Measurements from ENCODE around the gene PTGFRN. TPM values are rescaled to one million over a fixed set of nuclear protein-coding genes. Genes with fewer than 3 reads are reported as not detected.

PTGFRN gene
- total RNA-seq, 1 experiment from 2014 or later, result 38.7 TPM

- Mint-ChIP-seq H3K27ac (no peak overlapping the region), H3K36me3 (no peaks in the 10 kb centered on the region), H3K9me3 (peaks cover 1% of the 10 kb centered on the region), H3K4me1 (peaks cover 38% of the 10 kb centered on the region), H3K27me3 (ENCODE audit: low read depth) (no peaks in the 10 kb centered on the region), H3K4me3 (no peak overlapping the region)
- ATAC-seq, result no peak
- TF ChIP-seq FOXP1 (CRISPR knock-in tag; IDR thresholded peaks at IDR 0.05; ENCODE audit: borderline replicate concordance), result no peak
- ChIA-PET POLR2A (no interaction called here), CTCF (interaction anchor here (1.1 kb wide), 1 partner anchor 155 kb away, joined by 3 read pairs; the partner anchor contains the start of gene TTF2)
- no peak for DNase-seq (ENCODE audit: low spot score)
These were observed 4.9 kb upstream of the PTGFRN start for GRCh38 chr1:116904791-116905320.

DNA sequence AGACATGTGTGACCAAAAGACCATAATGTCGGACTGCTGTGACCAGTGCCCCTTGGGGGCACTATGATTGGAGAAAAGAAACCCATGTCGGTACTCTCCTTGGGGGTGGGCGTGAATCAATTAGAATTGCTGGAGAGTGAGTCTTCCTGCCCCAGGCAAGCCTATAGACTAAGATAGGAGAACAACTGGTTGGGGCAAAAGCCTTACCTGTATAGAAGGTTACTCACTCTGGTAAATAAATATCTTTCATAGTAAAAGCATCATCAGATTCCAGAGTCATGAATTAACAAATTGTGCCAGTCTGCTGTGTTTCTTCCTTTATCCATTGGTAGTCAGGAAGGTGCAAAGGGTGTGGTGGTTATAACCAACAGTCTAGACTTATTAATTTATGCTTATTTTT lies 2.9 kb upstream of the PTGFRN start:
- POLR2A ChIA-PET, result no interaction called here
- no peak for DNase-seq (ENCODE audit: low spot score)
- H3K36me3 Mint-ChIP-seq, result no peaks in the 10 kb centered on the region

DNA sequence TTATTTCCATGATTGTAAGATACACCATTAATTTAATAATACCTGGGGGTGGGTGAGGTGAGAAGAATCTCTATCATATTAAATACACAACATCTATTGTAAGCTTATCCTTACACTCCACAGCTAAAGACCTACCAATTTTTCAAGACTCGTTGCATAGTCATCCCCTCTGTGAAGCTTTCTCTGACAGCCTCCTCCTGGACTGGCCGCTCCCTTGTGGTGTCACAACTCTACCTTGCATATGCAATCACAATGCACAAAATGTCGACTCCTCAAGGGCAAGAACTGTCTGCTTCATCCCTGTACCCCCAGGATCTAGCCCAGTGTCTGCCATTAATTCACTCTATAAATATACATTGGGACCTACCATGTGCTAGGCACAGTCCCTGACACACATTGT lies 2.4 kb upstream of the PTGFRN start:
- ATAC-seq (no peak), DNase-seq (ENCODE audit: low spot score) (no peak)
- CTCF ChIA-PET, result no interaction called here
- H3K27ac Mint-ChIP-seq, result no peak overlapping the region
- POLR2A ChIA-PET, result no interaction called here
- peaks cover 30% of the 10 kb centered on the region for H3K4me1 Mint-ChIP-seq
- no peak overlapping the region for H3K4me3 Mint-ChIP-seq
- H3K9me3 Mint-ChIP-seq, result no peaks in the 10 kb centered on the region
- H3K36me3 Mint-ChIP-seq, result no peaks in the 10 kb centered on the region
- H3K27me3 Mint-ChIP-seq (ENCODE audit: low read depth), result no peaks in the 10 kb centered on the region
- no peak for TF ChIP-seq HMGA2 (CRISPR knock-in tag; IDR thresholded peaks at IDR 0.05)
- no peak for TF ChIP-seq IRF2 (CRISPR knock-in tag; IDR thresholded peaks at IDR 0.05; ENCODE audit: borderline replicate concordance, low read depth)
- TF ChIP-seq ZBTB21 (CRISPR knock-in tag; IDR thresholded peaks at IDR 0.05; ENCODE audit: borderline replicate concordance), result no peak
- TF ChIP-seq JAZF1 (CRISPR knock-in tag; IDR thresholded peaks at IDR 0.05), result no peak
- TF ChIP-seq, protein P1, sequence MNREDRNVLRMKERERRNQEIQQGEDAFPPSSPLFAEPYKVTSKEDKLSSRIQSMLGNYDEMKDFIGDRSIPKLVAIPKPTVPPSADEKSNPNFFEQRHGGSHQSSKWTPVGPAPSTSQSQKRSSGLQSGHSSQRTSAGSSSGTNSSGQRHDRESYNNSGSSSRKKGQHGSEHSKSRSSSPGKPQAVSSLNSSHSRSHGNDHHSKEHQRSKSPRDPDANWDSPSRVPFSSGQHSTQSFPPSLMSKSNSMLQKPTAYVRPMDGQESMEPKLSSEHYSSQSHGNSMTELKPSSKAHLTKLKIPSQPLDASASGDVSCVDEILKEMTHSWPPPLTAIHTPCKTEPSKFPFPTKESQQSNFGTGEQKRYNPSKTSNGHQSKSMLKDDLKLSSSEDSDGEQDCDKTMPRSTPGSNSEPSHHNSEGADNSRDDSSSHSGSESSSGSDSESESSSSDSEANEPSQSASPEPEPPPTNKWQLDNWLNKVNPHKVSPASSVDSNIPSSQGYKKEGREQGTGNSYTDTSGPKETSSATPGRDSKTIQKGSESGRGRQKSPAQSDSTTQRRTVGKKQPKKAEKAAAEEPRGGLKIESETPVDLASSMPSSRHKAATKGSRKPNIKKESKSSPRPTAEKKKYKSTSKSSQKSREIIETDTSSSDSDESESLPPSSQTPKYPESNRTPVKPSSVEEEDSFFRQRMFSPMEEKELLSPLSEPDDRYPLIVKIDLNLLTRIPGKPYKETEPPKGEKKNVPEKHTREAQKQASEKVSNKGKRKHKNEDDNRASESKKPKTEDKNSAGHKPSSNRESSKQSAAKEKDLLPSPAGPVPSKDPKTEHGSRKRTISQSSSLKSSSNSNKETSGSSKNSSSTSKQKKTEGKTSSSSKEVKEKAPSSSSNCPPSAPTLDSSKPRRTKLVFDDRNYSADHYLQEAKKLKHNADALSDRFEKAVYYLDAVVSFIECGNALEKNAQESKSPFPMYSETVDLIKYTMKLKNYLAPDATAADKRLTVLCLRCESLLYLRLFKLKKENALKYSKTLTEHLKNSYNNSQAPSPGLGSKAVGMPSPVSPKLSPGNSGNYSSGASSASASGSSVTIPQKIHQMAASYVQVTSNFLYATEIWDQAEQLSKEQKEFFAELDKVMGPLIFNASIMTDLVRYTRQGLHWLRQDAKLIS (CRISPR knock-in tag; IDR thresholded peaks at IDR 0.05; ENCODE audit: borderline replicate concordance), result no peak
- TF ChIP-seq SMAD3 (CRISPR knock-in tag; IDR thresholded peaks at IDR 0.05; ENCODE audit: borderline replicate concordance), result no peak
- TF ChIP-seq, protein P2, sequence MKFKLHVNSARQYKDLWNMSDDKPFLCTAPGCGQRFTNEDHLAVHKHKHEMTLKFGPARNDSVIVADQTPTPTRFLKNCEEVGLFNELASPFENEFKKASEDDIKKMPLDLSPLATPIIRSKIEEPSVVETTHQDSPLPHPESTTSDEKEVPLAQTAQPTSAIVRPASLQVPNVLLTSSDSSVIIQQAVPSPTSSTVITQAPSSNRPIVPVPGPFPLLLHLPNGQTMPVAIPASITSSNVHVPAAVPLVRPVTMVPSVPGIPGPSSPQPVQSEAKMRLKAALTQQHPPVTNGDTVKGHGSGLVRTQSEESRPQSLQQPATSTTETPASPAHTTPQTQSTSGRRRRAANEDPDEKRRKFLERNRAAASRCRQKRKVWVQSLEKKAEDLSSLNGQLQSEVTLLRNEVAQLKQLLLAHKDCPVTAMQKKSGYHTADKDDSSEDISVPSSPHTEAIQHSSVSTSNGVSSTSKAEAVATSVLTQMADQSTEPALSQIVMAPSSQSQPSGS (CRISPR knock-in tag; IDR thresholded peaks at IDR 0.05; ENCODE audit: borderline replicate concordance, low read depth), result no peak

More for the DNA sequence above, 2.9 kb upstream of the PTGFRN start:
- TF ChIP-seq, protein P3, sequence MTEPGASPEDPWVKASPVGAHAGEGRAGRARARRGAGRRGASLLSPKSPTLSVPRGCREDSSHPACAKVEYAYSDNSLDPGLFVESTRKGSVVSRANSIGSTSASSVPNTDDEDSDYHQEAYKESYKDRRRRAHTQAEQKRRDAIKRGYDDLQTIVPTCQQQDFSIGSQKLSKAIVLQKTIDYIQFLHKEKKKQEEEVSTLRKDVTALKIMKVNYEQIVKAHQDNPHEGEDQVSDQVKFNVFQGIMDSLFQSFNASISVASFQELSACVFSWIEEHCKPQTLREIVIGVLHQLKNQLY (CRISPR knock-in tag; IDR thresholded peaks at IDR 0.05), result no peak
- TF ChIP-seq SP1 (CRISPR knock-in tag; conservative IDR thresholded peaks at IDR 0.05), result no peak
- TF ChIP-seq ZNF423 (CRISPR knock-in tag; IDR thresholded peaks at IDR 0.05), result no peak
- no peak for TF ChIP-seq ZNF138 (CRISPR knock-in tag; conservative IDR thresholded peaks at IDR 0.05)
- TF ChIP-seq, protein P4, sequence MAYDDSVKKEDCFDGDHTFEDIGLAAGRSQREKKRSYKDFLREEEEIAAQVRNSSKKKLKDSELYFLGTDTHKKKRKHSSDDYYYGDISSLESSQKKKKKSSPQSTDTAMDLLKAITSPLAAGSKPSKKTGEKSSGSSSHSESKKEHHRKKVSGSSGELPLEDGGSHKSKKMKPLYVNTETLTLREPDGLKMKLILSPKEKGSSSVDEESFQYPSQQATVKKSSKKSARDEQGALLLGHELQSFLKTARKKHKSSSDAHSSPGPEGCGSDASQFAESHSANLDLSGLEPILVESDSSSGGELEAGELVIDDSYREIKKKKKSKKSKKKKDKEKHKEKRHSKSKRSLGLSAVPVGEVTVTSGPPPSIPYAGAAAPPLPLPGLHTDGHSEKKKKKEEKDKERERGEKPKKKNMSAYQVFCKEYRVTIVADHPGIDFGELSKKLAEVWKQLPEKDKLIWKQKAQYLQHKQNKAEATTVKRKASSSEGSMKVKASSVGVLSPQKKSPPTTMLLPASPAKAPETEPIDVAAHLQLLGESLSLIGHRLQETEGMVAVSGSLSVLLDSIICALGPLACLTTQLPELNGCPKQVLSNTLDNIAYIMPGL (CRISPR knock-in tag; IDR thresholded peaks at IDR 0.05), result no peak
- TF ChIP-seq MXD4 (CRISPR knock-in tag; IDR thresholded peaks at IDR 0.05; ENCODE audit: borderline replicate concordance), result no peak
- TF ChIP-seq, protein P2 (CRISPR knock-in tag; IDR thresholded peaks at IDR 0.05; ENCODE audit: borderline replicate concordance, low read depth), result no peak
- TF ChIP-seq ERG (CRISPR knock-in tag; IDR thresholded peaks at IDR 0.05), result no peak
- TF ChIP-seq ZNF219 (CRISPR knock-in tag; IDR thresholded peaks at IDR 0.05; ENCODE audit: borderline replicate concordance), result no peak
- no peak for TF ChIP-seq ZNF263 (CRISPR knock-in tag; IDR thresholded peaks at IDR 0.05; ENCODE audit: low read depth)
- TF ChIP-seq JUN (CRISPR knock-in tag; IDR thresholded peaks at IDR 0.05), result no peak
- no peak for TF ChIP-seq E2F5 (CRISPR knock-in tag; IDR thresholded peaks at IDR 0.05)
- TF ChIP-seq MYBL2 (CRISPR knock-in tag; IDR thresholded peaks at IDR 0.05), result no peak
- TF ChIP-seq ZNF121 (CRISPR knock-in tag; IDR thresholded peaks at IDR 0.05), result no peak
- TF ChIP-seq RELA (CRISPR knock-in tag; IDR thresholded peaks at IDR 0.05; ENCODE audit: borderline replicate concordance), result no peak
- TF ChIP-seq ELF4 (CRISPR knock-in tag; IDR thresholded peaks at IDR 0.05; ENCODE audit: low read depth), result no peak
- Mint-ChIP-seq H3K4me1 (peaks cover 35% of the 10 kb centered on the region), H3K27me3 (ENCODE audit: low read depth) (no peaks in the 10 kb centered on the region), H3K9me3 (no peaks in the 10 kb centered on the region), H3K4me3 (no peak overlapping the region), H3K27ac (no peak overlapping the region)
- CTCF ChIA-PET, result no interaction called here
- no peak for ATAC-seq

All from WTC11 (cell line).